ENCODE results near the gene XPO6.

Gene XPO6

DNA sequence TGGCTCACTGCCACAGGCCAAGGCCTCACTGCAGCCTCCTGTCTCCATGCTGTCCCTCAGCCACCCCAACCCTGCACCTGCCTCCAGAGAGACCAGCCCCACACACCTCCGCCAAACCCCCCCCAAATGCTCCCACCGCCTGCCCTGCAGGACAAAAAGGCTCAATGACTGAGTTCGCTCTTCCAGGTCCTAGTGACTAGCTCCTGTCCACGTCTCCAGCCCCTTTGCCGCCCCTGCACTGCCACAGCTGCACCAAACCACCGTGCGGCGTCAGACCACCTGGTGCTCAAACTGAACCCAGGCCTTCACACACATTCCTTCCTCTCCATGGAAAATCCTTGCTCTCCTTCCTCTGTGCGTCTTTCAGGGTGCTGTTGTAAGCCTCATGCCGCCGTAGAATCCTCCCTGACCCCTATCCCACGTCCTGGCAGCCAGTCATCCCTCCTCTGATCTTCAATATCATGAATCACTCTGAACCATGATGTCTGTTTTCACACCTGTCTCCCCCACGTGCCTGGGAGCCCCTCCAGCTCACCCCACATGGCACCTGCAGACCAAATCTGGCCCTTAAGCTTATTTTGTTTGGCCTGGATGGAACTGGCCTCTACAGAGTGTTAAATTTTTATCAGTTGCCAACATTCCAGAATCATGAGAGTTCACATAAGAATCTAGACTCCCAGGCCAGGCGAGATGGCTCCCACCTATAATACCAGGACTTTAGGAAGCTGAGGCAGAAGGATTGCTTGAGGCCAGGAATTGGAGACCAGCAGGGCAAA is 144.0 kb downstream of the XPO6 start:
- in situ Hi-C loops (cut with MboI; ENCODE audit: low sequenced_read_pairs) = no loop called here

DNA sequence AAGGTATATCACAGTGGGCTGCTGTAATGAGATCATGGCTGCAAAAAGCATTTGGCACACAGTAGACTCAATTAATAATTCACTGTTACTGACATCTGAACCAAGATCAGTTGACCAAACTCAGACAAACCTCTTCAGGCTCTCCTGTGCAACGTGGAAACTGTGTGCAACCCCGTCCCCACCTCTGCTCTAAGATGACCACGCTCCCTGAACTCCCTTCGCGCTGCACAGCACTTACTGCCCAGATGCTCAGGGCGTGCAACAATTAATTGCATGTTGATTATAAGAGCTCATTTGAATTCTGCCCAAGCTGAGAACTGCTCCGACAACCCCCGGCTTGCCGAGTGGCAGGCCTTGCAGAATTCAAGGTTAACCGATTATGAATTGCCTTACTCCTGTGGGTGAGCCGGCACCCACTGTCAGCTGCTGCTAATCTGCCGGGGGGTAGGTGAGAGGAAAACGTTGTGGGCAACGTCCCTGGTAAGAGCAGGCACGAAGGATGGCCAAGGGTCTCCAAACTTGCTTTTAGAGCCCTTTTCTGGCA is 147.0 kb downstream of the XPO6 start:
- in situ Hi-C loops (cut with MboI; ENCODE audit: low sequenced_read_pairs) = no loop called here

DNA sequence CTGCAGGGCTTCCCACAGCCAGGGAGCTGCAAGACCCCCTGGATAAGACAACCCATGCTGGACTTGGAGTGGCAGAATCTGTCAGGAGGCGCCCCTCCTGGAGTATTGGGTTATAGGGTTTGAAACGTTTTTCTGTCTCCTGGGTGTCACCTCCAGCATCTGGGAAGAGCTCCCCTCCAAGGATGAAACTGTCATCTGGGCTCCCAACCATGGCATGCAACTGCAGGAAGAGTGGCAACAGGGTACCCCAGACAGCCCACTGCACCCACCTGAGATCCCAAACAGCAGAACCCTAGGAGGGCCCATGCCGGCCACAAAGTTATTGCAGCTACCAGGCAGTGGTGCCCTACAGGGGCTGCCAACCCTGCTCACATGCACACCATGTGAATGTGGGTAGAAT is 147.6 kb downstream of the XPO6 start:
- in situ Hi-C loops (cut with MboI; ENCODE audit: low sequenced_read_pairs) = no loop called here

DNA sequence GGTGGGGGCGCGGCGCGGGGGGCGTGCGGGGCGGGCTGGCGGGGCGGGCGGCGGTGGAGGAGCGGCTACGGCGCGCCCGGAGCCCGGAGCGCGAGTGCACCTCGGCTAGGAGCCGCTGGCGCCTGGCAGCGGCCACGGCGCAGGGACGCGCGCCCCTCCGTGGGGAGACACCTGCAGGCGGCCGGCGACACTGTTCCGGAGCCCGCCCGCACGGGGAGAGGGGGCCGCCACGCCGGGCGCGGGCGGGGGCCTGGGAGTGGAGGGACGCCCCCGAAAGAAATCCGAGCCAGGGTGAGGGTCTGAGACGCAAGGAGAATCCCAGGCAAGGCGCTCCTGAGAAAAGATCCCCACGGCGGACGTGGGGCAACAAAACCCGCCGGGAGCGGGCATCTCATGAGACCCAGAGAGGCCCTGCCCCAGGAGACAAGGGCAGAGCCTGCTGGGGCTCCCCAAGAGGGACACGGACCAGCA is 148.1 kb downstream of the XPO6 start, which contains the start of gene GSG1L:
Gene GSG1L (minus strand): TSS at position 124 of the 471 bp plus-strand sequence. CDS start 290 bp downstream, outside the sequence.
- in situ Hi-C loops (cut with MboI; ENCODE audit: low sequenced_read_pairs) = no loop called here

- in situ Hi-C loops (cut with MboI; ENCODE audit: low sequenced_read_pairs) = no loop called here
Observed at GRCh38 chr16:28062847-28063521, 148.8 kb downstream of the XPO6 start.

DNA sequence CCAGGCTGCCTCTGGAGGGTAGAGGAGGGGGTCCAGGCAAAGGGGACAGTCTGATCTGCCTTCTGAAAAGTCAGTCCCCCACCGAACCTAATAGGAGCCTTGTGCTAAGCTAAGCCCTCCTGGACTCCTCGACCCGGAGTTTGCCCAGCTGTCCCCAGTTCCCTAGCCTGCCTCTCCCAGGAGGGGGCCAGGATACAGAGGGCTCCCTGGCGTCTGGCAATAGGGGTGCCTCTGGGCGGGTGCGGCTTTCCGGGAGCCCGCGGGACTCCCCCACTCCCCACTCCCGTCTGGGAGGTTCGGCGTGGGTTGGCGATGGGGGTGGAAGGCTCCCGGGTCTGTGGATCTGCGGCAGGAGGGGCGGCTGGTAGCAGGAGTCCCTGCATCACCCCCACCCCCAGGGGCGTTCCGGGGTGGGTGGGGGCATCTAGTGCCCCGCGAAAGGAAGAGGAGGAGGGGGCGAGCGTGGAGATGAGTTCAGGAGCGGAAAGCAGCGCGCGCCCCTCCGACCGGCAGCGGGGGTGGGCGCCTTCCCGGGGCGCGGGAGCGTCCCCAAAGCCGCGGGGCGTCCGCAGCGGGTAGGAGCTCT is 149.4 kb downstream of the XPO6 start:
- in situ Hi-C loops (cut with MboI; ENCODE audit: low sequenced_read_pairs) = no loop called here

GRCh38 chr16:28061352-28062101 is 150.2 kb downstream of the XPO6 start:
- in situ Hi-C loops (cut with MboI; ENCODE audit: low sequenced_read_pairs) = no loop called here

- in situ Hi-C loops (cut with MboI; ENCODE audit: low sequenced_read_pairs) = no loop called here
Observed at GRCh38 chr16:28059841-28060575, 151.8 kb downstream of the XPO6 start.

- in situ Hi-C loops (cut with MboI; ENCODE audit: low sequenced_read_pairs) = no loop called here
Observed at GRCh38 chr16:28058839-28059589, 152.8 kb downstream of the XPO6 start.

DNA sequence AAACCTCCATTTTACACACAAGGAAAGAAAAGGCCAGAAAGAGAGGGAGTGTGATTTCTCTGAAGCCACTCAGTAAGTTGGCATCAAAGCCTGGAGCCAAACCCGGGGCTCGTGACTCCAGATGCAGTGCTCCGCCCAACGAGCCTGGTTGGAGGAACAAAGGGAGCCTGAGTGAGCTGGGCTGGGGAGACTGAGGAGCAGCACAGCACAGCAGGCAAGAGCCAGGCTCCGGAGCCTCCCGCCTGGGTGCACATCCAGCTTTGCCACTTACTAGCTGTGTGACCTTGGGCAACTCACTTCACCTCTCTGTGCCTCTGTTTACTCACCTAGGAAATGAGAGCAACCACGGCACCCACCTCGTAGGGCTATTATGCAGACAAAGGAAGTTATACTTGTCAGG is 153.8 kb downstream of the XPO6 start:
- in situ Hi-C loops (cut with MboI; ENCODE audit: low sequenced_read_pairs) = no loop called here

DNA sequence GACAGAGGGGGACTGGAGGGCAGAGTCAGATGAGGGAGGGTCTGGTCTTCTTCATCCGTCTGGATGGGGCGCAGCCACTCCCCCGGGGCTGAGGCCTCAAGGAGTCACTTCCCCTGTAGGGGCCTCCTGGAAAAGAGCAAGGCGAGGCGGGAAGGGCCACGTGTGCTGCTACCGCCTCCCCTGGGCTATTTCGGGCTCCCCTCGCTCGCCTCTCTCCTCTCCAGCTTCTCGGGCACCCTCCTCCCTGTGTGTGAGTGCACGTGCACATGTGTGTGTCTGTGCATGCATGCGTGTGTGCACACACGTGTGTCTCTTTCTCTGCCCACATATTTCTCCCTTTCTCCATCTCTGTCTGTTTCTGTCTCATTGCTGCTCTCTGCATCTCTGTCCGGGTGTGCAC is 158.3 kb downstream of the XPO6 start:
- in situ Hi-C loops (cut with MboI; ENCODE audit: low sequenced_read_pairs) = no loop called here

DNA sequence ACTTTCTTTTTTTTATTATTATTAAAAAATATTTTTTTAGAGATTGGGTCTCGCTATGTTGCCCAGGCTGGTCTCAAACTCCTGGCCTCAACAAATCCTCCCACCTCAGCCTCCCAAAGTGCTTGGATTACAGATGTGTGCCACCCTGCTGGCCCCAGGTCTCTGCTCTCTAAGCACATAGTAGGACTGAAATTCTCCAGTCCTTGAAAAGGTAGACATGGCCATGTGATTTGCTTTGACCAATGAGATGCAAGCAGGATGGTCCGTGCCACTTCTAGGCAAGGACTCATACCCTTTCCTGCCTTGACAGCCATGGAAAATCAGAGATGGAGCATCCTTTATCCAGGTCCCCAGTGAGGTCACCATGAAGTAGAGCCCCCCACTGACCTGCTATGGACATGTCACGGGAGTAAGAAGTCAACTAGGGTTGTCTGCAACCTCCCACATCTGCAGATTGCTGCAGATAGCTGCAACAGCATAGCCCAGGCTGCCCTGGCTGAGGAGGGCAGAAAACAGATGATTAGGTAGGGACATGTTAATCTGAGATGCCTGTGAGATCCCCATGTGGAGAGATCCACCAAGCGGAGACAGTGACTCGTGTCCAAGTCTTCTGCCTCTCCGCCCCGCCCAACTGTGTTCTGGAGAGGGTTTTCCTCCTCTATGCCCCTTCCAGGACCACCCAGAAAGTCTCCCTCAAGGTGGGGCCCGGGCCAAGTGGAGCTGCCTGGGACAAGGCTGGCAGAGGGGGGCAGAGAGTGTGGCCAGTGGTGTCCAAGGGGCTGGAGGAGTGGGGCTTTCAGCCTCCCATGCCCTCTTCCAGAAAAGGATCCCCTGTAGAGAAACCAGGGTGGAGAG is 159.3 kb downstream of the XPO6 start:
- in situ Hi-C loops (cut with MboI; ENCODE audit: low sequenced_read_pairs) = no loop called here

- in situ Hi-C loops (cut with MboI; ENCODE audit: low sequenced_read_pairs) = no loop called here
Observed at GRCh38 chr16:28051486-28051885, 160.3 kb downstream of the XPO6 start.

All from hTERT RPE-1 (cell line).